ENCODE data around the gene KSR1.
"Not testable (repeated sequence)": the region's sequence is repeated elsewhere in the genome, so short reads cannot be mapped to it uniquely, and the experiment has no call there.

The KSR1 gene

DNA sequence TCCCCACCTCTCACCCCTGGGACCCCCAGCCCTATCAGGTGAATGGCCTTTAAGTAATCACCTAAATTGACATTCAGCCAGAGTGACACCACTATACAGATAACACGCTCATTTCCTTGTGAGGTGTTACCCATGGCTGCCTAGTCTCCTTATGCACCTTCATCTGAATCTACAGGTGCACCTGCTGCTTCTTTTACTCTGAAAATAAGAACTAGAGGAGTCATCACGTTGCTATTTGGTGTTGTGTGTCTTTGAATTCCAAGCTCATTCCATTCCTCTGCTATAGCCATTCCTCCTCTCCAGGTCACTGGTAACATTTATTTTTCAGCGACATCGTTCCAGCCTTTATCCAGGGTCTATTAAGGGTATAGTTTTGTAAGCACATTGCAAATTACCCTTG, 184.5 kb downstream of the KSR1 start:
- no peak overlapping the region for H3K4me3 ChIP-seq (ENCODE audit: low read depth, low read length)
- TF ChIP-seq, protein P1, sequence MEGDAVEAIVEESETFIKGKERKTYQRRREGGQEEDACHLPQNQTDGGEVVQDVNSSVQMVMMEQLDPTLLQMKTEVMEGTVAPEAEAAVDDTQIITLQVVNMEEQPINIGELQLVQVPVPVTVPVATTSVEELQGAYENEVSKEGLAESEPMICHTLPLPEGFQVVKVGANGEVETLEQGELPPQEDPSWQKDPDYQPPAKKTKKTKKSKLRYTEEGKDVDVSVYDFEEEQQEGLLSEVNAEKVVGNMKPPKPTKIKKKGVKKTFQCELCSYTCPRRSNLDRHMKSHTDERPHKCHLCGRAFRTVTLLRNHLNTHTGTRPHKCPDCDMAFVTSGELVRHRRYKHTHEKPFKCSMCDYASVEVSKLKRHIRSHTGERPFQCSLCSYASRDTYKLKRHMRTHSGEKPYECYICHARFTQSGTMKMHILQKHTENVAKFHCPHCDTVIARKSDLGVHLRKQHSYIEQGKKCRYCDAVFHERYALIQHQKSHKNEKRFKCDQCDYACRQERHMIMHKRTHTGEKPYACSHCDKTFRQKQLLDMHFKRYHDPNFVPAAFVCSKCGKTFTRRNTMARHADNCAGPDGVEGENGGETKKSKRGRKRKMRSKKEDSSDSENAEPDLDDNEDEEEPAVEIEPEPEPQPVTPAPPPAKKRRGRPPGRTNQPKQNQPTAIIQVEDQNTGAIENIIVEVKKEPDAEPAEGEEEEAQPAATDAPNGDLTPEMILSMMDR (IDR thresholded peaks at IDR 0.05; ENCODE audit: borderline replicate concordance, insufficient read depth, low read depth, low read length) = no peak

DNA sequence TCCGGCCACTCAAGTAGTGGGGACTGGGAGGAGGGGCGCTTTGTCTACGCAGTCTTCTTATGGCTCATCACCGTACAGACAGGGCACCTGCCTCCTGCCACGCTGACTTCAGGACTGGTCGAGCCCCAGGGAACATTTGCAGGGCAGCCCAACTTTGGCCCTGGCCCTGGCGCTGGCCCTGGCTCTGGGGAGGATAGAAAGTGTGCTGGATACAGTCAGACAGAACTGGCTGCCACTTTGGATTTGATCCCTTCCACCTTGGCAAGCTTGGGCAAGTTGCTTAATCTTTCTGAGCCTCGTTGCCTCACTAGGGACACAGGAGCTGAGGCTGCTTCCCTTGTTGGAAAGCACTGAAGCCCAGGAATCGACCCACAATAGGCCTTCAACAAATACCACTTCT, 188.3 kb downstream of the KSR1 start:
- H3K4me3 ChIP-seq (ENCODE audit: low read depth, low read length) = no peak overlapping the region
- TF ChIP-seq, protein P1 (IDR thresholded peaks at IDR 0.05; ENCODE audit: borderline replicate concordance, insufficient read depth, low read depth, low read length) = no peak

- H3K4me3 ChIP-seq (ENCODE audit: low read depth, low read length) = not testable (repeated sequence)
Measured at GRCh38 chr17:27645621-27646020, 189.4 kb downstream of the KSR1 start.

DNA sequence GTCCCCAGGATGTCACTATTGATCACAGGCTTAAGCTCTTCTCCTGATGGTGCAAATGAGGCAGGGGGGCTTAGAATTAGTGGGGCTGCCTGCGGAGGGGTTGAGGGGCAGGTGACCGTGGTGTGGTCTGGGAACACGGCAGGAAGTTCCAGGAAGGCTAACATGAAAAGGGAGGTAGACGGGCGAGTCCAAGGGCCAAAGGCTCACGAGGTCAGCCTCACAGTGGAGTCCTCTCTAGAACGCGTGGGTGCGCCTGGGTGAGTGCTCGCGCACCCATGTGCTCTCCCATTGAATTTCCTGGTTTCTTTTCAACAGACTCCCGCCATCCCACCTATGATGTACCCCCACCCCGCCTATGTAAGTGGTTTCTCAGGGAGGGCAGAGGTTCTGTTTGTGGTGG, 190.0 kb downstream of the KSR1 start:
- TF ChIP-seq, protein P1 (IDR thresholded peaks at IDR 0.05; ENCODE audit: borderline replicate concordance, insufficient read depth, low read depth, low read length) = no peak
- no peak overlapping the region for H3K4me3 ChIP-seq (ENCODE audit: low read depth, low read length)

DNA sequence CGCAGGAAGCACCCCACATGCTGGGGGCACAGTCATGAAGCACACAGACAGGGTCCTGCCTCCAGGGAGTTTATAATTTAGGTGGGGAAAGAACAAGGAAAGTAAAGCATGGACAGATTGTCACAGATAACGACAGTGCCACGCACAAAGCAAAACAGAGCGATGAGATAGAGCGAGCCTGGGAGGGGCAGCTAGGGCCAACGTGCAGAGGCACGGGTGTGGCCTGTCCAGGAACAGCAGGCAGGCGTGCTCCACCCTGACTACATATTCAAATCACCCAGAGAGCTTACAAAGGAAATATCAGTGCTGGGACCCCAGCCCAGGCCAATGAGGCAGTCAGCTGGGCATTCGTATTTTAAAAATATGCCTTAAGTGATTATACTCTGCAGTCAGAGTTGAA, 191.5 kb downstream of the KSR1 start:
- TF ChIP-seq, protein P1 (IDR thresholded peaks at IDR 0.05; ENCODE audit: borderline replicate concordance, insufficient read depth, low read depth, low read length) = no peak
- no peak overlapping the region for H3K4me3 ChIP-seq (ENCODE audit: low read depth, low read length)

GRCh38 chr17:27649111-27649571, 192.9 kb downstream of the KSR1 start:
- not testable (repeated sequence) for H3K4me3 ChIP-seq (ENCODE audit: low read depth, low read length)

DNA sequence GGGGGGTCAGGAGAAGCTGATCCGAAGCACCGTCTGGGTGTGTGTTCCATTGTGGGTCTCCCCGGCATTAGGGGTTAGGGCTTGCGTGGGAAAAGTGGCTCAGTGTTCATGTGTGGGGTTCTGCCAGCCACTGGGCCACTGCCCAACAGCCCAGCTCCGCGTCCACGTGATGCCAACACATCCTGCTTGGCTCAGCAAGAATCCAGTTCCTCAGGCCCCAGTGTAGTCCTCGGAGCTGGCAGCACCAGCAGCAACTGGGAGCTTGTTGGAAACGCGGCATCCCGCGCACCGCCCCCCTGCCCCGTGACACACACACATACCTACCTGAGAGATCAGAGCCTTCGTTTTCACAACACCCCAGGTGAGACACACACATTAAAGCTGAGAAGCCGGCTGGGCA, 193.7 kb downstream of the KSR1 start:
- no peak overlapping the region for H3K4me3 ChIP-seq (ENCODE audit: low read depth, low read length)
- TF ChIP-seq, protein P1 (IDR thresholded peaks at IDR 0.05; ENCODE audit: borderline replicate concordance, insufficient read depth, low read depth, low read length) = no peak

DNA sequence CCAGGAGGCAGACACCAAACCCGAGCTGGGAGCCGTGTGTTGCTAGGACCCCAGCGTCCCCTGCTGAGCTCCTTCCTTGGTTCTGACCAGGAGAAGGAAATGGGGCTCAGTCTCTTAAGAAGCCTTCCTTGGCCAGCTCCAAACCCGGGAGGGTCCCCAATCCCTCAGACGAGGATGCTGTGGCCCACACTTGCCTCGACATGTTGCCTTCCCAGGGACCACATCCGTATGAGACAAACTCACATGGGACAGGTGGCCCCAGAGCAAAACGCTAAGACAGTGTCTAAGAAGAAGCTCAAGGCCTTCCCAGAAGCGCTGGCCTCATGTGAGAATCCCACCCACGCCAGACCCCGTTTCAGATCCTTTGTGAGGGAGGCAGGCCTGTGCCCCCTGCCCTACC, 194.6 kb downstream of the KSR1 start:
- TF ChIP-seq, protein P1 (IDR thresholded peaks at IDR 0.05; ENCODE audit: borderline replicate concordance, insufficient read depth, low read depth, low read length) = no peak
- no peak overlapping the region for H3K4me3 ChIP-seq (ENCODE audit: low read depth, low read length)

Data from GM12875 (cell line).